Measurements from ENCODE around the gene SUB1. TPM values are rescaled to one million over a fixed set of nuclear protein-coding genes. Genes with fewer than 3 reads are reported as not detected.

The SUB1 gene
- total and polyA plus RNA-seq, 2 donors (not counting 3 experiments of a cell fraction or from before 2014, with no cell fraction given), result 60.1 to 252 TPM

- Histone ChIP-seq H3K27me3 (ENCODE audit: control insufficient read depth in 2 of 2, insufficient read depth in 2 of 2, low read length in 2 of 2) (no peaks in the 10 kb centered on the region), H3K4me3 (replicated peaks in 1 of 3; ENCODE audit: insufficient read depth in 1 of 3, low read depth in 1 of 3, low read length in 3 of 3) (no peak overlapping the region), H2AFZ (ENCODE audit: low read depth, low read length) (no peak overlapping the region), H4K20me1 (replicated peaks; ENCODE audit: control insufficient read depth, extremely low read depth, insufficient read depth, low read length) (no peaks in the 10 kb centered on the region), H3K9me3 (replicated peaks; ENCODE audit: control insufficient read depth, insufficient read depth, low read length) (no peaks in the 10 kb centered on the region), H3K4me1 (ENCODE audit: control insufficient read depth, extremely low read depth, insufficient read depth, low read length) (no peaks in the 10 kb centered on the region), H3K27ac (ENCODE audit: insufficient read depth, low read depth, low read length) (no peak overlapping the region), H3K79me2 (ENCODE audit: control insufficient read depth, insufficient read depth, low read length) (no peaks in the 10 kb centered on the region), H3K9me1 (replicated peaks; ENCODE audit: control insufficient read depth, extremely low read depth, insufficient read depth, low read length) (no peaks in the 10 kb centered on the region), H3K9ac (replicated peaks; ENCODE audit: extremely low read depth, insufficient read depth, low read length) (no peak overlapping the region), H3K36me3 (ENCODE audit: control insufficient read depth in 2 of 2, extremely low read depth in 1 of 2, insufficient read depth in 2 of 2, low read length in 2 of 2) (no peaks in the 10 kb centered on the region), H3K4me2 (ENCODE audit: insufficient read depth, low read length) (no peak overlapping the region)
- dilution Hi-C loops (cut with MboI; ENCODE audit: extremely low pct_ligation_motif_present, low sequenced_read_pairs) (no loop called here), intact Hi-C loops (cut with micrococcal nuclease) (no loop called here)
- TF ChIP-seq GATA2 (IDR thresholded peaks at IDR 0.05; ENCODE audit: insufficient read depth, insufficient read length, low read depth, low read length) (no peak), CTCF (IDR thresholded peaks at IDR 0.05; ENCODE audit: extremely low read depth in 1 of 2, insufficient read depth in 1 of 2, low read depth in 1 of 2, low read length in 2 of 2) (no peak), POLR2AphosphoS5 (IDR thresholded peaks at IDR 0.05; ENCODE audit: insufficient read depth, low read depth, low read length) (no peak), EZH2 (IDR thresholded peaks at IDR 0.05; ENCODE audit: borderline replicate concordance, low read depth, low read length, severe bottlenecking) (no peak), JUN (IDR thresholded peaks at IDR 0.05; ENCODE audit: borderline replicate concordance, insufficient read depth, insufficient read length, low read depth) (no peak), POLR2A (IDR thresholded peaks at IDR 0.05; ENCODE audit: low read depth, low read length) (no peak), FOS (IDR thresholded peaks at IDR 0.05; ENCODE audit: borderline replicate concordance, insufficient read depth, low read length) (no peak), MAX (IDR thresholded peaks at IDR 0.05; ENCODE audit: insufficient read depth, insufficient read length) (no peak), MYC (IDR thresholded peaks at IDR 0.05; ENCODE audit: low read depth, low read length) (no peak)
- BruUV-seq (replicated peaks), result no TSS peak
- FAIRE-seq, result no peak
- ChIA-PET POLR2A (interaction anchor here (0.6 kb wide), 1 partner anchor 431 kb away, joined by 4 read pairs; no protein-coding TSS in a partner anchor), CTCF (no interaction called here)
- no peak for DNase-seq (ENCODE audit: low read depth, low spot score)
These were observed 66.3 kb downstream of the SUB1 start for GRCh38 chr5:32651638-32652037.

Other genes starting within 250 kb of the SUB1 start
- 58.6 and 60.1 TPM in 2 replicates for gene ZFR, start 140.8 kb upstream of the SUB1 start, total RNA-seq
- 79.4 and 115 TPM in 2 replicates for gene ZFR, start 140.8 kb upstream of the SUB1 start, polyA plus RNA-seq
- 0.37 and 0.53 TPM in 2 replicates for gene NPR3, start 125.8 kb downstream of the SUB1 start, total RNA-seq
- gene NPR3, start 125.8 kb downstream of the SUB1 start, polyA plus RNA-seq, result 0.01 and 0.03 TPM in 2 replicates